HCT116 (cell line): ENCODE measurements around the gene NSMCE1. TPM values are rescaled to one million over a fixed set of nuclear protein-coding genes. Genes with fewer than 3 reads are reported as not detected.

Experiments
- ATAC-seq: fragments of 200-7000 bp; cut with Tn5 transposase; 2 replicates; pipeline ENCODE4 v1.9.1; 2020; ENCODE audit warnings: mild to moderate bottlenecking, moderate library complexity
- BruUV-seq: library from RNA; stranded (reverse); fragments of 400-500 nt; replicated peaks from 2 replicates; lab custom pipeline; 2021; lab: Mats Ljungman, UMichigan
- CTCF ChIA-PET: fragments of 300-600 bp; sonication (Branson Sonifier 250); formaldehyde crosslinking; loops from one replicate; lab custom pipeline; 2021; ENCODE audit warnings: antibody characterized with exemption; lab: Charles Lee
- POLR2A ChIA-PET: fragments of 300-600, 350-600 bp; sonication (Branson Sonifier 250); formaldehyde crosslinking; loops from one replicate; lab custom pipeline; 2021; ENCODE audit warnings: antibody characterized with exemption; lab: Charles Lee
- RAD21 ChIA-PET, 2 experiments: fragments of 300-600 bp; sonication (Branson Sonifier 250); formaldehyde crosslinking; loops; one replicate each; lab custom pipeline; 2023; ENCODE audit warnings: low total read pairs in 2 of 2; ENCODE audit not compliant: uncharacterized antibody in 2 of 2, unreplicated experiment in 2 of 2, low non-redundant PET in 1 of 2; lab: Charles Lee
- DNase-seq: peaks from one replicate; pipeline ENCODE4 v3.0.0-alpha.2; 2010; ENCODE audit warnings: low read depth, low spot score
- H2AFZ ChIP-seq: fragments of 200-600 bp; shearing (Covaris generic), sonication (generic); 2 replicates; pipeline ENCODE4 v1.6.1; 2017; ENCODE audit warnings: low read depth, mixed run types, mixed read lengths, antibody characterized with exemption, low read length; ENCODE audit not compliant: poor library complexity, severe bottlenecking
- H3K27ac ChIP-seq: 2 replicates; pipeline ENCODE4 v1.5.1; 2012; ENCODE audit warnings: low read depth, low read length
- H3K27me3 ChIP-seq: fragments of 200-600 bp; sonication (generic); 2 replicates; pipeline ENCODE4 v1.6.1; 2016; ENCODE audit warnings: mixed run types, low read length, mixed read lengths; ENCODE audit not compliant: insufficient read depth
- H3K36me3 ChIP-seq, 2 experiments: fragments of 200-500 bp in 1 of 2; fragments of 200-600 bp in 1 of 2; sonication (Bioruptor generic) in 1 of 2; sonication (generic) in 1 of 2; 2 replicates each; pipeline versions ENCODE4 v1.5.1 to v1.6.1; 2014 to 2016; ENCODE audit warnings: low read length in 2 of 2, inconsistent platforms in 1 of 2, mixed read lengths in 1 of 2, mixed run types in 1 of 2; ENCODE audit not compliant: insufficient read depth in 2 of 2, control insufficient read depth in 1 of 2
- H3K4me1 ChIP-seq, 2 experiments: fragments of 200-600 bp in 1 of 2; sonication (generic) in 1 of 2; 2 replicates each; pipeline versions ENCODE4 v1.5.1 to v1.6.1; 2012 to 2017; ENCODE audit warnings: low read length in 2 of 2, inconsistent platforms in 1 of 2, mild to moderate bottlenecking in 1 of 2, mixed read lengths in 1 of 2, mixed run types in 1 of 2, moderate library complexity in 1 of 2; ENCODE audit not compliant: insufficient read depth in 2 of 2, control insufficient read depth in 1 of 2
- H3K4me2 ChIP-seq: fragments of 200-600 bp; sonication (generic); 2 replicates; pipeline ENCODE4 v1.6.1; 2017; ENCODE audit warnings: mixed run types, low read length, mixed read lengths
- H3K4me3 ChIP-seq, 2 experiments: fragments of 200-600 bp in 1 of 2; sonication (generic) in 1 of 2; replicated peaks in 1 of 2; 2 replicates each; pipeline ENCODE4 v1.5.1; 2011 to 2016; ENCODE audit warnings: low read length in 2 of 2, control low read depth in 1 of 2, low read depth in 1 of 2, mild to moderate bottlenecking in 1 of 2, mixed read lengths in 1 of 2, mixed run types in 1 of 2
- H3K79me2 ChIP-seq: fragments of 200-600 bp; sonication (generic); 2 replicates; pipeline ENCODE4 v1.6.1; 2017; ENCODE audit warnings: mild to moderate bottlenecking, mixed run types, low read length, moderate library complexity, mixed read lengths; ENCODE audit not compliant: insufficient read depth
- H3K9ac ChIP-seq: fragments of 200-600 bp; sonication (generic); 2 replicates; pipeline ENCODE4 v1.6.1; 2016; ENCODE audit warnings: low read length, mixed read lengths
- H3K9me2 ChIP-seq: fragments of 200-600 bp; sonication (generic), shearing (Covaris generic); 2 replicates; pipeline ENCODE4 v1.6.1; 2017; ENCODE audit warnings: mixed run types, mild to moderate bottlenecking, moderate library complexity; ENCODE audit not compliant: insufficient read depth
- H3K9me3 ChIP-seq, 2 experiments: fragments of 200-500 bp in 1 of 2; fragments of 200-600 bp in 1 of 2; sonication (Bioruptor generic) in 1 of 2; sonication (generic) in 1 of 2; 2 replicates each; pipeline ENCODE4 v1.6.1; 2014 to 2017; ENCODE audit warnings: low read length in 2 of 2, mixed read lengths in 2 of 2, inconsistent platforms in 1 of 2, low read depth in 1 of 2, mild to moderate bottlenecking in 1 of 2, mixed run types in 1 of 2, moderate library complexity in 1 of 2; ENCODE audit not compliant: control insufficient read depth in 1 of 2, insufficient read depth in 1 of 2
- H4K20me1 ChIP-seq: fragments of 200-600 bp; sonication (generic), shearing (Covaris generic); 2 replicates; pipeline ENCODE4 v1.6.1; 2017; ENCODE audit warnings: mixed run types, mild to moderate bottlenecking, moderate library complexity; ENCODE audit not compliant: insufficient read depth
- CBX3 ChIP-seq: IDR thresholded peaks from 2 replicates; pipeline ENCODE4 v1.6.1; 2012; ENCODE audit warnings: low read depth
- ELF1 ChIP-seq: IDR thresholded peaks from 2 replicates; pipeline ENCODE4 v1.6.1; 2012; ENCODE audit warnings: low read depth, borderline replicate concordance
- FOSL1 ChIP-seq: IDR thresholded peaks from 2 replicates; pipeline ENCODE4 v1.6.1; 2012; ENCODE audit warnings: low read depth
- POLR2A ChIP-seq: IDR thresholded peaks from 2 replicates; pipeline ENCODE4 v1.7.0; 2011; ENCODE audit warnings: borderline replicate concordance; ENCODE audit not compliant: insufficient read depth, insufficient read length; ENCODE audit errors: extremely low read depth
- POLR2AphosphoS5 ChIP-seq: IDR thresholded peaks from 2 replicates; pipeline ENCODE4 v1.6.1; 2011; ENCODE audit warnings: mild to moderate bottlenecking, low read depth, low read length, moderate library complexity
- SIN3A ChIP-seq: IDR thresholded peaks from 2 replicates; pipeline ENCODE4 v1.6.1; 2012; ENCODE audit warnings: low read depth
- SRF ChIP-seq: IDR thresholded peaks from 2 replicates; pipeline ENCODE4 v1.6.1; 2012; ENCODE audit warnings: low read depth
- intact Hi-C: fragments of 100-400 bp; cut with micrococcal nuclease; formaldehyde crosslinking; loops from 2 replicates; pipeline ENCODE4 v1.10.0; 2022
- total RNA-seq: library from RNA; stranded (reverse); gene quantifications from one replicate; pipeline ENCODE4 v1.2.1, GENCODE V29; 2021; ENCODE audit not compliant: unreplicated experiment
- TF ChIP-seq, protein P1 (sequence below): IDR thresholded peaks from 2 replicates; pipeline ENCODE4 v1.6.1; 2011; ENCODE audit warnings: mild to moderate bottlenecking, low read length, moderate library complexity; ENCODE audit not compliant: insufficient replicate concordance; ENCODE audit errors: extremely low read depth

The NSMCE1 gene
- total RNA-seq, 1 experiment from 2014 or later = 85.6 TPM

DNA sequence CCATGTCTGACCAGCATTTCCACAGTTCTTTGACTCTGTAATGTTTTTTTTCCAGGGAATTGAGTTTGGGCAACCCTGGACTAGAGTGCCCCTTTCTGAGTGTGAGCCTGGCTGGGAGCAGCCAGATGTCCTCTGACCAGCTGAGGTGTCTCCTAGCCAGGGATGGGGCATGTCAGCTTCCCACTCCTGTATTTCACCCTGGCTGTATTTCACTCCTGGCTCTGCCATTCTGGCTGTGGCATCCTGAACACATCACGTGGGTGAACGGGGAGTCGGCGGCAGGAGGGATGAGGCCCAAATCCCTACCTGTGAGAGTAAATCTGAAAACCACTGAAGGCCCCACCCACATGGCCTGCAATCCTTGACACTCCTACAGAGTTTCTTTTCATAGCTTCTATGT is 34.0 kb downstream of the NSMCE1 start:
- Histone ChIP-seq H3K27ac (no peak overlapping the region), H3K9me3 (no peaks in the 10 kb centered on the region), H3K4me1 (peaks cover 14 to 40% of the 10 kb centered on the region in 2 experiments; a peak in 3 of 4 replicates), H2AFZ (no peak overlapping the region), H3K9ac (no peak overlapping the region), H3K4me2 (no peak overlapping the region), H3K79me2 (no peaks in the 10 kb centered on the region), H3K36me3 (peaks cover 0 to 7% of the 10 kb centered on the region in 2 experiments; a peak in 2 of 4 replicates), H3K9me2 (no peaks in the 10 kb centered on the region), H3K4me3 (no peak overlapping the region), H4K20me1 (no peaks in the 10 kb centered on the region), H3K27me3 (no peaks in the 10 kb centered on the region)
- intact Hi-C loops = loop anchor here (1.0 to 5.0 kb wide), 2 partner anchors 134 to 223 kb away; no protein-coding TSS in a partner anchor
- ATAC-seq (peak; percentile 35), DNase-seq (no peak)
- TF ChIP-seq POLR2A (no peak), ELF1 (no peak), CBX3 (no peak), SIN3A (no peak), POLR2AphosphoS5 (no peak), SRF (no peak), FOSL1 (no peak)
- TF ChIP-seq, protein P1, sequence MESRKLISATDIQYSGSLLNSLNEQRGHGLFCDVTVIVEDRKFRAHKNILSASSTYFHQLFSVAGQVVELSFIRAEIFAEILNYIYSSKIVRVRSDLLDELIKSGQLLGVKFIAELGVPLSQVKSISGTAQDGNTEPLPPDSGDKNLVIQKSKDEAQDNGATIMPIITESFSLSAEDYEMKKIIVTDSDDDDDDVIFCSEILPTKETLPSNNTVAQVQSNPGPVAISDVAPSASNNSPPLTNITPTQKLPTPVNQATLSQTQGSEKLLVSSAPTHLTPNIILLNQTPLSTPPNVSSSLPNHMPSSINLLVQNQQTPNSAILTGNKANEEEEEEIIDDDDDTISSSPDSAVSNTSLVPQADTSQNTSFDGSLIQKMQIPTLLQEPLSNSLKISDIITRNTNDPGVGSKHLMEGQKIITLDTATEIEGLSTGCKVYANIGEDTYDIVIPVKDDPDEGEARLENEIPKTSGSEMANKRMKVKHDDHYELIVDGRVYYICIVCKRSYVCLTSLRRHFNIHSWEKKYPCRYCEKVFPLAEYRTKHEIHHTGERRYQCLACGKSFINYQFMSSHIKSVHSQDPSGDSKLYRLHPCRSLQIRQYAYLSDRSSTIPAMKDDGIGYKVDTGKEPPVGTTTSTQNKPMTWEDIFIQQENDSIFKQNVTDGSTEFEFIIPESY = no peak
- ChIA-PET POLR2A (no interaction called here), CTCF (interaction anchor here (0.9 to 2.9 kb wide), 14 partner anchors 9 to 140 kb away, joined by 3 to 51 read pairs (median 4); partner anchors contain the start of gene KDM8), RAD21 (interaction anchor here (0.6 to 2.8 kb wide), 6 partner anchors 55 to 138 kb away, joined by 3 to 13 read pairs (median 3); no protein-coding TSS in a partner anchor)
- no TSS peak for BruUV-seq
